Erythroblast (primary cell): ENCODE measurements around the gene BRCA1.

Experiments
- GATA1 ChIP-seq: IDR thresholded peaks from 2 replicates; pipeline ENCODE4 v1.6.1; 2011; ENCODE audit warnings: low read depth, mild to moderate bottlenecking, control low read depth, low read length, moderate library complexity
- POLR2A ChIP-seq: IDR thresholded peaks from 2 replicates; pipeline ENCODE4 v1.6.1; 2011; ENCODE audit warnings: mild to moderate bottlenecking, low read length

GRCh38 chr17:43146649-43147048 is 21.5 kb upstream of the BRCA1 start:
- TF ChIP-seq POLR2A = no peak
- TF ChIP-seq GATA1 = no peak
